Heart left ventricle (tissue), 13 donors: Measurements from ENCODE around the gene GNGT1.

Source experiments
- CTCF ChIP-seq, 12 donors: fragments of 200-600 bp; sonication (generic) in 4 of 12; IDR thresholded peaks; one replicate each; pipeline versions ENCODE4 v1.5.0 to v1.8.0; 2018 to 2022; ENCODE audit warnings: antibody characterized with exemption in 12 of 12, mild to moderate bottlenecking in 5 of 12
- POLR2A ChIP-seq, 2 donors: fragments of 450-650 bp; IDR thresholded peaks; one replicate each; pipeline ENCODE4 v1.6.1; 2017; ENCODE audit warnings: antibody characterized with exemption in 2 of 2, mild to moderate bottlenecking in 2 of 2, moderate library complexity in 2 of 2
- donor health status: ischemic (EF 13 %, LVEDD 7.1; RV severe dilation, severe dysfunction).
- donor health status: DM: no; HTN: yes; CAD: no.
- donor health status: DM: no; HTN: no; CAD: no.
- donor health status: ischemic (EF 25% LVEDD 6.9; RV normal size, moderate dysfunction).
- donor health status: ischemic (EF 25% LVEDD 5.7; RV mildly dilated, moderate dysfunction).
- donor health status: ischemic (EF 35%, LVEDD 5.7; RV mildly dilated, moderate dysfunction).
- donor health status: nonischemic (EF 11% LVEDD 7.7; RV severe dilation, severe dysfunction).
- donor health status: DM: yes; HTN: yes; CAD: no.
- donor health status: PGD.
- donor health status: ischemic (EF 29% LVEDD 5.4; RV normal size, mild dysfunction).
- donor health status: nonischemic (EF 23%, LVEDD 6.1; RV moderate dilation, normal function).

- no peak for TF ChIP-seq CTCF (IDR thresholded peaks at IDR 0.05)
- TF ChIP-seq POLR2A (IDR thresholded peaks at IDR 0.05), result no peak
These were observed 31.5 kb downstream of the GNGT1 start for GRCh38 chr7:93937818-93938217.
